Hematopoietic multipotent progenitor cell treated with erythropoietin and hydrocortisone succinate and interleukin-3 and kit ligand, for 8 days (in vitro differentiated cells): ENCODE results near the gene CYP2A7.
"Not testable (repeated sequence)": the region's sequence is repeated elsewhere in the genome, so short reads cannot be mapped to it uniquely, and the experiment has no call there.

Experiments used
- DNase-seq: peaks from one replicate; pipeline ENCODE4 v3.0.0-alpha.2; 2015

Gene CYP2A7

DNA sequence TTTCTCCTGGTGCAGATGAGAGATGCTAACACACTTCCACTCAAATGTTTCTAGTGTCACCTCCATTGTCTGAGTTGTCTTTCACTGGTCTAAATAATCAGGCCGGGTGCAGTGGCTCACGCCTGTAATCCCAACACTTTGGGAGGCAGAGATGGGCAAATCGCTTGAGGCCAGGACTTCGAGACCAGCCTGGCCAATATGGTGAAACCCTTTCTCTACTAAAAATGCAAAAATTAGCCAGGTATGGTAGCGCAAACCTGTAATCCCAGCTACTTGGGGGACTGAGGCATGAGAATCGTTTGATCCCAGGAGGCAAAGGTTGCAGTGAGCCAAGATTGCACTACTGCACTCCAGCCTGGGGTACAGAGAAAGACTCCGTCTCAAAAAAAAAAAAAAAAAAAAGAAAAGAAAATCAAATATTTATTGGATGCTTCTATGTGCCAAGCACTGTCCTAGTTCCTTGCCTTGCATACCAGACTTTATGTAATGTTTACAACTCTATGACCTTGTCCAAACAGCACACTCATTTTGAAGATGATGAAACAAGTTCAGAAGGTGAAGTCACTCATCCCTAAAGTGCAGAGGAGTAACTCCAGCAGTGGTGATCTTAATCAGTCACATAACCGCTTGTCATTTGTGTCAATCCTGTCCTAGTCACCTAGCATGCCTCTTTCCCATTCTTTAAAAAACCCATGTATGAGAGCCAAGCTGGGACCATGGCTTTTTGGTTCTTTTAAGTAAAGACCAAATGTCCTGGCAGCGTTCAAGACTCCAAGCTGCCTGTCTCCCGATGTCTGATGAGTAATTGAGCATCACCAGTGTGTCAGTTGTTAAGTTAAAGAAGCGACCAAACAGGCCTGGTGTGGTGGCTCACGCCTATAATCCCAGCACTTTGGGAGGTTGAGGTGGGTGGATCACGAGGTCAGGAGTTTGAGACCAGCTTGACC is 15.1 kb upstream of the CYP2A7 start:
- DNase-seq, result peak; percentile 16

DNA sequence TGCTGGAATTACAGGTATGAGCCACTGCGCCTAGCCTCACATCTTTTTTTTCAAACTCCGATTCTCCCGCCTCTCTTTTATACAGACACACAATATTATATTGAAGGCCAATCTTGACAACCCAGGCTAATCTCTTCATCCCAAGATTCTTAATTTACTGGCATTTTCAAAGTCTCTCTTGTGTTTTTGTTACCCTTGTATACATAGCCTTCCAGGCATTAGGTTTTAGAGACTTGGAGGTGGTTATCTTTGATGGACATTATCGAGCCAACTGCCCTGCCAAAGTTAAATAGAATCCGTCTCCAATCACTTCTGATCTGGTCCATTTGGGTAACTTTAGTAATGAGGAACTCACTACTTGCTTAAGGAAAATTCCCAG is 14.4 kb upstream of the CYP2A7 start:
- no peak for DNase-seq

DNA sequence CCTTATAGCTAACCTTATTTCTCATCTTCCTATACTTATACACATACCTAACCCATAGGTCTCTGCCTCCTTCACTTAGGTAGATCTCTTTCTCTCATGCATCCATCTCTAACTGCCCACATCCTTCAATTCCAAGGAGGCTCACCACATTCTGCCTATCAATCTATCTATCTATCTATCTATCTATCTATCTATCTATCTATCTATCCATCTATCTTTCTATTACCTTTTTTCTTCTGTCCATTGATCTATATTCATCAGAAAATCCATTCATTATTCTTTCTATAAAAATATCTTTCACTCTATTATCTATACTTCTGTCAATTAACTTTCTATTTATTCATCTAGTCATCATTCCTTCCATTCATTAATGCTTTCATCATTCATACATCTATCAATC is 11.1 kb upstream of the CYP2A7 start:
- DNase-seq, result no peak

DNA sequence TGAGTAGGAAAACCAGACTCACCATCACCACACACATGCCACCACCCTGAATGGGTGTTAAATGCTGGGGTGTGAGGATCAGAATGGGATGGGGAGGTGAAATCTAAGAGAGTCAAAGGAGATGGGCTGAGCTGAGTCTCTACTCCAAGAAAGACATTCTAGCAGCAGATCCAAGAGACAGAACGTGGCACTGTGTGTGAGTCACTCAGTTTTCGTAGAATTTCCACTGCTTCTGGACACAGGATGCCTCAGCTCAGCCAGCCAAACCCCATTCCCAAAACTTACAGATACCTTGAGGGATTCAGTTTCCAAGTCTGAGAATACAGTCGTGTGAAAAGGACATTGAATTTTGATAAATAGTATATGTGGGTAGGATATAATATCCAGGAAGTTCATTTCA is 7.3 kb upstream of the CYP2A7 start:
- no peak for DNase-seq

DNA sequence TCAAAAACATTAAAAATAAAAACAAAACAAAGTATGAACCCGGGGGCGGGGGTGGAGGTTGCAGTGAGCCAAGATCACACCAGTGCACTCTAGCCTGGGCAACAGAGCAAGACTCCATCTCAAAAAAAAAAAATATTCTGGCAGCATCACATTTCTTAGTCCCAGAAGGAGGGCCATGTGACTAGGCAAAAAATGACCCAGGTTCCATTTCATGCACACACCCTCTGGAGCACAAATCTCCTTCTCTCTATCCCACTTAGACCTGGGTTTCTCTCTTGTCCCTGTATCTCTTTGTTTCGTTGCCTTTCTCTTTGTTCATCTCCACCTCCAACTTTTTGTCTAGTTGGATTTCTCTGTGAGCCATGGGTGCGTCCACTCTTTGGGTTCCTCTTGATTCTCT is 6.2 kb upstream of the CYP2A7 start:
- no peak for DNase-seq

DNA sequence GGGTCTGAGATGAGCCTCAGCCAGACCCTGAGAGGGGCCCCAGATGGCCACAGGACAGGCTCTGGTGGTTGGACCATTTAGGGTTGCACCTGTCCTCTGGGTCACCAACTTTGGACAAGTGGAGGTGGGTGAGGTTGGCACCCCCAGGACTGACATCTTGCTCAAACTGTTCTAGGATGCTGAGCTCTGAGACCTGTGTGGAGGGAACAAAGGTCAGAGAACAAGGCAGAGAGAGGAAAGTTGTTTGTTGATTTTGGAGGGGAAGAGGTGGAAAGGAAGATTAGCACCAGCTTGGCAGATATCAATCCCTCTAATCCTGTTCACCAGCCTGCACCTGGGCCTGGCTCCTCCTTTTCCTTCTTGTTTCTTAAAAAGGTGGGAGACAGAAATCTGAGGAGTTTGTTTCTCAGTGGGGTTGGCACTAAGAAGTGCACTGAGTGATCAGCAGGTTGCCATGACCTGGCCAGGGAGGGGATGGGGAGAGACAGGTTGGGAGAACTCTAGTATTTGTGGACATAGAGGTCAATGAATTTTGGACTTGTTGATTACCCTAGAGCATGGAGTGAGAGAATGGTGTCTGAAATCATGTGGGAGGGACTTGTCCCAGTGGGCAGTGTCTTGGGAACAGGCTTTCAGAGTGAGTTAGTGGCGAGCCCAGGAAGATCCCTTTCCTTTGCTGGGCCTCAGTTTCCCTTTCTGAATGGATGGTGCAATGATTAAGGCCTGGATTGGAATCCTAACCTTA is 2.3 kb upstream of the CYP2A7 start:
- not testable (repeated sequence) for DNase-seq

DNA sequence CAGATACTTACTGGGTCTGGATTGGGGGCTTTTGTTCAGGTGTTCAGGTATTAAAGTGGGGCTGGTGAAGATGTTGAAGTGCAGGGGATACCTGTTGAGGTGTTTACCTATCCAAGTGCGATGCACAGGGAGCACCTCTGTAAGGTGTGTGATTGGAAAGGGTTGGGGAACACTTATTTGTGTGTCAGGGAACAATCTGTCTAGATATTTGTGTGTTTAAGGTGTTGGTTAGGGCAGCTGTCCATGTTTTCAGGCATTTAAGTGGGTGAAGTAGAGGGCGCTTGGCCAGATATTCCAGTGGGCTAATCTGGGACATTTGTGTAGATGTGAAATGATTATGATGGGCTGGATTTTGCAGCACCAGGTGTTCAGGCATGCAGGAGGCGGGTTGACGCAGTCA is 2.7 kb downstream of the CYP2A7 start:
- not testable (repeated sequence) for DNase-seq

DNA sequence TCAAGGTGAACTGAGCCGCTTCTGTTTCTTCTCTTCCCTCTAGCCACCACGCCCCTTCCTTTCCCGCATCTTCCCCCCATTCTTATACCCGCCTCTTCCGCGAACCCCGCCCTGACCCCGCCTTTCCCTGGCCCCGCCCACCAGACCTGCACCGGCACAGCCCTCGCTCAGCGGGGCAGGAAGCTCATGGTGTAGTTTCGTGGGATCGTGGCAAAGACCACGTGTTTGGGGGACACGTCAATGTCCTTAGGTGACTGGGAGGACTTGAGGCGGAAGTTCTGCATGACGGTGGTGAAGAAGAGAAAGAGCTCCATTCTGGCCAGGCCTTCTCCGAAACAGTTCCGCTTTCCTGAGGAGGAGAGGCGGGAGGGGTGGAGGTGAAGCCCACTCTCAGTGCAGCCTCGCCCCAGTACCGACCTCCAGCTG is 6.5 kb downstream of the CYP2A7 start:
- DNase-seq, result peak; percentile 73

DNA sequence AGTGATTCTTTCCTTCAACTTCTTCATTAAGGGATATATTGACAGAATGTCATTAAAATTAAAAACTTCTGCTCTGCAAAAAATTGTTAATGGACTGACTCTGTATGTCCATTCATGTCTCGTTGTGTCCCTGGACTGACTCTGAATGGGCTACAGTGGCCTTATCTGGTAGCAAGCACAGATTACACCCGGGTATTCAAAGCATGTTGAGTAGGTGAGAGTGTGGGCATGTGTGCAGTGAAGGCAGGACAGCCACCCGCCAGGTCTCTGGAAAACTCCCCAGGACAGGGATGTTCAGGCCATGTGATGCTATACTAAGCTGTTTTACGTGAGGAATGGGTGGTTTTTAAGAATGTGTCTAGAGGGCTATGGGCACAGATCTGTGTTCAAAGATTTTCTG is 7.2 kb downstream of the CYP2A7 start:
- not testable (repeated sequence) for DNase-seq

DNA sequence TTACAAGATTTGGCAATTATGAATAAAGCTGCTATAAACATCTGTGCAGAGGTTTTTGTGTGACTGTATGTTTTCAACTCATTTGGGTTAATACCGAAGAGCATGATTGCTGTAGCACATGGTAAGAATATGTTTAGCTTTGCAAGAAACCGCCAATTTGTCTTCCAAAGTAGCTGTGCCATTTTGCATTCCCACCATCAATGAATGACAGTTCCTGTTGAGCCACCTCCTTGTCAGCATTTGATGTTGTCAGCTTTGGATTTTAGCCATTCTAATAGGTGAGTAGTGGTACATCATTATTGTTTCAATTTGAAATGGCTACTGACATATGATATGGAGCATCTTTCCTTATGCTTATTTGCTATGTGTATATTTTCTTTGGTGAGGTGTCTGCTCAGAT is 8.2 kb downstream of the CYP2A7 start:
- DNase-seq, result not testable (repeated sequence)

DNA sequence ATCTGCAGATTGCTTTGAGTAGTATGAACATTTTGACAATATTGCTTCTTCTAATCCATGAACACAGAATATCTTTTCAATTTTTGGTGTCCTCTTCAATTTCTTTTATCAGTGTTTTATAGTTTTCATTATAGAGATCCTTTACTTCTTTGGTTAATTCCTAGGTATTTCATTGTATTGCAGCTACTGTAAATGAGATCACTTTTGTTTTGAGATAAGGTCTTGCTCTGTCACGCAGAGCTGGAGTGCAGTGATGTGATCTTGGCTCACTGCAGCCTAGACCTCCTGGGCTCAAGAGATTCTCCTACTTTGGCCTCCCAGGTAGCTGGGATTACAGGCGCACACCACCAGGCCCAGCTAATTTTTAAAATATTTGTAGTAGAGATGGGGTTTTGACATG is 9.8 kb downstream of the CYP2A7 start:
- DNase-seq, result peak; percentile 15

DNA sequence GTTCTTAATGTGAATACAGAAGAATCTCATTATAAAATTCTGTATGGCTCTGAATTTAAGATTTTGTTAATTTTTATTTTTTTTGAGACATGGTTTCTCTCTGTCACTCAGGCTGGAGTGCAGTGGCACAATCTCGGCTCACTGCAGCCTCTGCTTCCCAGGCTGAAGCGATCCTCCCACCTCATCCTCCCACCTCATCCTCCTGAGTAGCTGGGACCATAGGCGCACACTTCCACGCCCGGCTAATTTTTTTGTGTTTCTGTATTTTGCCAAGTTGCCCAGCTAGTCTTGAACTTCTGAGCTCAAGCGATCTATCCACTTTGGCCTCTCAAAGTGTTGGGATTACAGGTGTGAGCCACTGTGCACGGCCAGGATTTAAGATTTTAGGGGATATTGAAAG is 14.3 kb downstream of the CYP2A7 start:
- no peak for DNase-seq

DNA sequence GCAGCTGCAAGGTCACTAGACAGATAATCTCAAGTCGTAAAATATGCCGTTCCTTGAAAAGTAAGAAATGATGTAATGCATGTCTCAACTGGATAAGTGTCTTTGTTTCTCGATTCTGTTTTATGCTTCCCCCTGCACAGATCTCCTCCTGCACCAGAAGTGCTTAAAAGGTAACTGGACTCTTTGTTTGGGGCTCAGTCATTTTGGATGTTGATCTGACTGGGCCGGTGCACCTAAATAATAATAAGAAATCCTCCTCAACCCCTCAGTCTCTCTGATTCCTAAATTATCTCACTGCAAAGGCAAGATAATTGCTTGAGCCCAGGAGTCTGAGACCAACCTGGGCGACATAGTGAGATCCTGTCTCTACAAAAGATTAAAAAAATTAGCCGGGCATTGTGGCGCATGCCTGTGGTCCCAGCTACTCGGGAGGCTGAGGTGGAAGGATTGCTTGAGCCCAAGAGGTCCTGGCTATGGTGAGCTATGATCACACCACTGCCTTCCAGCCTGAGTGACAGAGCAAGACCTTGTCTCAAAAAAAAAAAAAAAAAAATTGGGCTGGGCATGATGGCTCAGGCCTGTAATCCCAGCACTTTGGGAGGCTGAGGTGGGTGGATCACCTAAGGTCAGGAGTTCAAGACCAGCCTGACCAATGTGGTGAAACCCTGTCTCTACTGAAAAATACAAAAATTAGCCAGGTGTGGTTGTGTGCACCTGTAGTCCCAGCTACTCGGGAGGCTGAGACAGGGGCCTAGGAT is 17.1 kb downstream of the CYP2A7 start:
- DNase-seq, result peak; percentile 89

DNA sequence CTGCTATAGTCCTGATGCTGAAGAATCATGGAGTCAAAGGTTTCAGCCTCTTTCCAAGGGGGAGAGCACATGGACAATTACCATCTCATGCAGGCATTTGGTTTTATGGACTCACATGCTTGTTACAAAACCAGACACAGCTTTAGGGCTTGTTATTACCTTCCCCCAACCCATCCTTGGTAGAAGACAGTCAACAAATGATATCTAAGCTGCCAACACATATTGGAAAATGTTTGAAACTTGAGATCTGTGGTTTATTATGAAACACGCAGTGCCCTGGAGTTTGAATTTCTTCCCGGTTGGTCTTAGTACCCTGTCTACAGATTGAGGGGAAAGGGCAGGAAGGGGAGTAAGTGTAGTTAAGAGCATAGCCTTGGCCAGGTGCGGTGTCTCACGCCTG is 19.2 kb downstream of the CYP2A7 start:
- DNase-seq, result peak; percentile 25

DNA sequence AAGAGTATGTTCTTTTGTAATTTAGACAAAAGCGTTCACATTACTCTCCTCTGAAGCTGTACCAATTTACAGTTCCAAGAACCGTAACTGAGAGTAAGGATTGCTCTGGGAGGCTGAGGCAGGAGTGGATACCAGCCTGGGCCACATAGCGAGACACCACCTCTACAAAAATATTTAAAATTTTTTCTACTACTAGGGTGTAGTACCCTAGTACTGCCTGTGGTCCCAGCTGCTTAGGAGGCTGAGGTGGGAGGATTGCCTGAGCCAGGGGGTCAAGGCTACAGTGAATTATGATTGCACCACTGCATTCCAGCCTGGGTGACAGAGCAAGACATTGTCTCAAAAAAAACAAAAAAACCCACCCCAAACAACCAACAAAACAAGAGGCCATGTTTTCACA is 19.7 kb downstream of the CYP2A7 start:
- peak; percentile 8 for DNase-seq

DNA sequence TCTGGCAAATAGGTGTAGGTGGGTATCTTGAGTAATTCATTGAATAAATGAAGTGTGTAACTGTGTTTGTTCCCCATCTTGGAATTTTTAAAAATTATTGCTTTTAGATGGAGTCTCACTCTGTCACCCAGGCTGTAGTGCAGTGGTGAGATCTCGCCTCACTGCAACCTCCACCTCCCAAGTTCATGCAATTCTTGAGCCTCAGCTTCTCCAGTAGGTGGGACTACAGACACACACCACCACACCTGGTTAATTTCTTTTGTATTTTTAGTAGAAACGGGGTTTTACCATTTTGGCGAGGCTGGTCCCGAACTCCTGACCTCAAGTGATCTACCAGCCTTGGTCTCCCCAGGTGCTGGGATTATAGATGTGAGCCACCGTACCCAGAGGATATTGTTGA is 23.9 kb downstream of the CYP2A7 start:
- no peak for DNase-seq

DNA sequence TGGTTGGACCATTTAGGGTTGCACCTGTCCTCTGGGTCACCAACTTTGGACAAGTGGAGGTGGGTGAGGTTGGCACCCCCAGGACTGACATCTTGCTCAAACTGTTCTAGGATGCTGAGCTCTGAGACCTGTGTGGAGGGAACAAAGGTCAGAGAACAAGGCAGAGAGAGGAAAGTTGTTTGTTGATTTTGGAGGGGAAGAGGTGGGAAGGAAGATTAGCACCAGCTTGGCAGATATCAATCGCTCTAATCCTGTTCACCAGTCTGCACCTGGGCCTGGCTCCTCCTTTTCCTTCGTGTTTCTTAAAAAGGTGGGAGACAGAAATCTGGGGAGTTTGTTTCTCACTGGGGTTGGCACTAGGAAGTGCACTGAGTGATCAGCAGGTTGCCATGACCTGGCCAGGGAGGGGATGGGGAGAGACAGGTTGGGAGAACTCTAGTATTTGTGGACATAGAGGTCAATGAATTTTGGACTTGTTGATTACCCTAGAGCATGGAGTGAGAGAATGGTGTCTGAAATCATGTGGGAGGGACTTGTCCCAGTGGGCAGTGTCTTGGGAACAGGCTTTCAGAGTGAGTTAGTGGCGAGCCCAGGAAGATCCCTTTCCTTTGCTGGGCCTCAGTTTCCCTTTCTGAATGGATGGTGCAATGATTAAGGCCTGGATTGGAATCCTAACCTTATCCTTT is 29.4 kb downstream of the CYP2A7 start:
- not testable (repeated sequence) for DNase-seq

DNA sequence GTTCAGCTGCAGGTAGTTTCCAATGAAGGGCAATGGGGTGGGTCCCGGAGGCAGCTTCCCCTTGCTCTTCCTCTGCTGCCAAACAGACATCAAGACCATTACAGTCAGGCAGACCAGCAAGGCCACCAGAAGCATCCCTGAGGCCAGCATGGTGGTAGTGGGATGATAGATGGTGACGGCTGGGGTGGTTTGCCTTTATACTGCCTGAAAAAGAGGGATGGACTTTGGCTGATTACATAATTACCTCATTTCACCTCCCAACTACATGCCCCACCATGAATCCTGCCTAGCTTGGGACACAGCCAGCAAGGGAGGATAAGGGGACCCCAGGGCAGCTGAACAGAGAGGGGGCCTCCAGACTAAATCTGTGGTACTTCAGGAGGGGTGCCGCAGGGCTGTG is 31.8 kb downstream of the CYP2A7 start, which contains the start of gene CYP2A6:
TSS of gene CYP2A6 (minus strand) at position 171 of the 400 bp plus-strand sequence. CDS start at position 150, 21 bp downstream.
- not testable (repeated sequence) for DNase-seq

DNA sequence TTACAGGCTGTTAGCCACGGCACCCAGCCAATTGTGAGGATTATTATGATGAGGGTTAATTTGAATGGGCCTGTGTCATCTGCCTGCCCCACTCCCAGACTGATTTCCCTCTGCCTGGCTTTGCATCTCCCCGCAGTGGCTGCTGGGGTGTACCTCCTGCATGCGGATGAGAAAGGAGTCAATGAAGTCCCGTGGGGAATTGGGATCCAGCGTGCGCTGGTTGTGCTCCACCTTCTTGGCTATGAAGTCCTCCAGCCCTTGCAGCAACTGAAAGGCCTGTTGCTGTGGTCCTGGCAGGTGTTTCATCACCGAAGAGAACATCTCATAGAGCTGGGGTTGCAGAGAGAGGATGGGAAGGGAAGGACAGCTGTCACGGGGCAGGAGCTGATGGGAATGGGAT is 35.3 kb downstream of the CYP2A7 start:
- not testable (repeated sequence) for DNase-seq

DNA sequence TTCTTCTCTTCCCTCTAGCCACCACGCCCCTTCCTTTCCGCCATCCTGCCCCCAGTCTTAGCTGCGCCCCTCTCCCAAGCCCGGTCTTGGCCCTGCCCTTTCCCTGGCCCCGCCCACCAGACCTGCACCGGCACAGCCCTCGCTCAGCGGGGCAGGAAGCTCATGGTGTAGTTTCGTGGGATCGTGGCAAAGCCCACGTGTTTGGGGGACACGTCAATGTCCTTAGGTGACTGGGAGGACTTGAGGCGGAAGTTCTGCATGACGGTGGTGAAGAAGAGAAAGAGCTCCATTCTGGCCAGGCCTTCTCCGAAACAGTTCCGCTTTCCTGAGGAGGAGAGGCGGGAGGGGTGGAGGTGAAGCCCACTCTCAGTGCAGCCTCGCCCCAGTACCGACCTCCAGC is 38.4 kb downstream of the CYP2A7 start:
- peak; percentile 48 for DNase-seq

DNA sequence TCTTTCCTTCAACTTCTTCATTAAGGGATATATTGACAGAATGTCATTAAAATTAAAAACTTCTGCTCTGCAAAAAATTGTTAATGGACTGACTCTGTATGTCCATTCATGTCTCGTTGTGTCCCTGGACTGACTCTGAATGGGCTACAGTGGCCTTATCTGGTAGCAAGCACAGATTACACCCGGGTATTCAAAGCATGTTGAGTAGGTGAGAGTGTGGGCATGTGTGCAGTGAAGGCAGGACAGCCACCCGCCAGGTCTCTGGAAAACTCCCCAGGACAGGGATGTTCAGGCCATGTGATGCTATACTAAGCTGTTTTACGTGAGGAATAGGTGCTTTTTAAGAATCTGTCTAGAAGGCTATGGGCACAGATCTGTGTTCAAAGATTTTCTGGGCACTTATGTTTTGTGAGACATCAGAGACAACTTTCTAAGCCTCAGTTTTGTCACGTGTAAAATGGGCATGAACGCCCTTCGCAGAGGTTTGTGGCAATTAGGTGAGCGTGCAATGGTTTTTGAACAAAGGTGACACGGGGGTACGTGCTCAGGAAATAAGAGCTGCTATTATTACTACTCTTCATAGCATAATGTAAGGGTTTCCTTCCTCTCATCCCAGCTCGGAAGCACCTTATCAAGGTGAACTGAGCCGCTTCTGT is 38.9 kb downstream of the CYP2A7 start:
- not testable (repeated sequence) for DNase-seq

DNA sequence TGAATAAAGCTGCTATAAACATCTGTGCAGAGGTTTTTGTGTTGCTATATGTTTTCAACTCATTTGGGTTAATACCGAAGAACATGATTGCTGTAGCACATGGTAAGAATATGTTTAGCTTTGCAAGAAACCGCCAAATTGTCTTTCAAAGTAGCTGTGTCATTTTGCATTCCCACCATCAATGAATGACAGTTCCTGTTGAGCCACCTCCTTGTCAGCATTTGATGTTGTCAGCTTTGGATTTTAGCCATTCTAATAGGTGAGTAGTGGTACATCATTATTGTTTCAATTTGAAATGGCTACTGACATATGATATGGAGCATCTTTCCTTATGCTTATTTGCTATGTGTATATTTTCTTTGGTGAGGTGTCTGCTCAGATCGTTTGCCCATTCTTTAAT is 40.0 kb downstream of the CYP2A7 start:
- not testable (repeated sequence) for DNase-seq
